T-helper 2 cell treated with Interferon-gamma antibody and Interleukin-4, amounts not matched to agents 100 ng/mL and 5 ng/mL, for 36 hours (primary cell): Measurements from ENCODE around the gene ANKRD62. TPM values are rescaled to one million over a fixed set of nuclear protein-coding genes. Genes with fewer than 3 reads are reported as not detected.

Experiments used
- intact Hi-C: fragments of 100-400 bp; cut with micrococcal nuclease; formaldehyde crosslinking; loops from one replicate; pipeline ENCODE4 v1.15.1; 2023
- total RNA-seq: library from RNA; stranded (reverse); gene quantifications from 2 replicates; pipeline ENCODE4 v1.2.3, GENCODE V29; 2022

ANKRD62 gene
- total RNA-seq: not detected in 2 replicates

DNA sequence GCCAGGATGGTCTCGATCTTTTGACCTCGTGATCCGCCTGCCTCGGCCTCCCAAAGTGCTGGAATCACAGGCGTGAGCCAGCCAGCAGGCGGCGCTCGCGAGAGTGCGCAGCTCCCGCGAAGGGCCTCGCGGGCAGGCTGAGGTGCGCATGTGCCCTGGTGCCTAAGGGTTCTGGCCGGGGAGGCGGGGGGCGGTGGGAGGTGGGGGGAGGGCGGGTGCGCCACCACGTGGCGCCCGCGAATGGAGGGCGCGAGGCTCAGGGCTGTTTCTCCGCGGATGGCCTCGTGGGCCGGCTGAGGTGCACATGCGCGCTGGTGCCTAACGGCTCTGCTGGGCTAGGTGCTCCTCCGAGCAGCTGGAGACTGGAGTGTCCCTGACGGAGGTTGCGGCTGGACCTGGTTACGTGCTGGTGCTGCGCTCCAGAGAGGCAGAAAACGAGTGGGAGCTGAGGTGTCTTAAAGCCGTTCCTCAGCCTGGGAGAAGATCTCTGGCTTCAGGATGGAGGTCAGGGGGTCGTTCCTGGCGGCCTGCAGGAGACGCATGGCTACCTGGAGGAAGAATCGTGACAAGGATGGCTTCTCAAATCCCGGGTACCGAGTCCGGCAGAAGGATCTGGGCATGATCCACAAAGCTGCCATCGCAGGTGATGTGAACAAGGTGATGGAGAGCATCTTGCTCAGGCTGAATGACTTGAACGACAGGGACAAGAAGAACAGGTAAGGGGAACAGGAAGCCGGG lies at the start of gene ANKRD62:
ANKRD62 (plus strand) TSS at position 324 of the 738 bp plus-strand sequence; CDS start at position 499, 175 bp downstream.
- intact Hi-C loops: loop anchor here (2.0 kb wide), 1 partner anchor 143 kb away; no protein-coding TSS in a partner anchor

DNA sequence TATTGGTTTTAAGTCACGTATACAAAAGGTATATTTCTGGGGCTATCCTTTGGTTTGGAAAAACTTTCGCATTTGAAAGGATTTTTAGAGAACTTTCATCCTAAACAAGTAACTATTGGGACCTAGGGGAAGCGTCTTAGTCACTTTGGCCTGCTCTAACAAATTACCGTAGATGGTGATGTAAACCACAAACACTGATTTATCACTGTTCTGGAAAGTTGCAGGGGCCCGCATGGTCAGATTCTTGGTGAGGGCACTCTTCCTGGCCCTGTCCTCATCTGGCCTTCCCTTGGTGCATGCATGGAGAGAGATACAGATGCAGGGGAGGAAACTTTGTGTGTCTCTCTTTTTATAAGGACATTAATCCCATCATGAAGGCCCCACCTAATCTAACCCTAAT lies 49.1 kb upstream of the ANKRD62 start:
- intact Hi-C loops: no loop called here

DNA sequence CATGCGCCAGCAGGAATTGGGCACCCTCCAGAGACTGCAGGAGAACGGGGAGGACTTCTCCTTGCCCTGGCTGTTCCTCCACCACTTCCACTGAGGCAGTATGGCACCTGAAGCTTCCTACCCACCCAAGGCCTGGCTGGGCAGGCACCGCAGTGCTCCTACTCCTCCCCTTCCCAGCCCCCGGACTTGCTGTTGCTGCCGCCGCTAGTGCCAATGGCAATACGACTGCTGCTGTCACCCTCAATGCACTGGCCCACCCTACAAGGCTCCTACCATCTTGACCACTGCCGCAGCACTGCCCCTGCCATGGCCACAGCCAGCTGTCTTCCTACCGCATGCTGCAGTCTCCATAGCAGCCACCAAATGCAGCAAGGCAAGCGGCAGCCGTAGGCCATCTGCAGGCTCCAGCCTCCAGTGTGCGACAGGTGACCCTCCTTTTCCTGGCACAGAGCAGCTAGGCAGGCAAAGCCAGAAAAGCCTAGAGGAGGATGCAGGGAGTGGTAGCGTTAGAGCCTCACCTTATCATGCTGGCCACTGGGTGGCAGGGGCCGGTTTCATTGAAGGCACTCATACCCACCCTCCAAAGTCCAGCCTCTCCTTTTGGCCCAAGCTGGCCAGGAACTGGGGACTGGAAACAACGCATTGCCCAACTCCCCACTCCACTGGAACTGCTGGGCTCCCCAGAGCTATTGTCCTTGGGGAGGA lies 47.4 kb upstream of the ANKRD62 start:
- intact Hi-C loops: no loop called here

DNA sequence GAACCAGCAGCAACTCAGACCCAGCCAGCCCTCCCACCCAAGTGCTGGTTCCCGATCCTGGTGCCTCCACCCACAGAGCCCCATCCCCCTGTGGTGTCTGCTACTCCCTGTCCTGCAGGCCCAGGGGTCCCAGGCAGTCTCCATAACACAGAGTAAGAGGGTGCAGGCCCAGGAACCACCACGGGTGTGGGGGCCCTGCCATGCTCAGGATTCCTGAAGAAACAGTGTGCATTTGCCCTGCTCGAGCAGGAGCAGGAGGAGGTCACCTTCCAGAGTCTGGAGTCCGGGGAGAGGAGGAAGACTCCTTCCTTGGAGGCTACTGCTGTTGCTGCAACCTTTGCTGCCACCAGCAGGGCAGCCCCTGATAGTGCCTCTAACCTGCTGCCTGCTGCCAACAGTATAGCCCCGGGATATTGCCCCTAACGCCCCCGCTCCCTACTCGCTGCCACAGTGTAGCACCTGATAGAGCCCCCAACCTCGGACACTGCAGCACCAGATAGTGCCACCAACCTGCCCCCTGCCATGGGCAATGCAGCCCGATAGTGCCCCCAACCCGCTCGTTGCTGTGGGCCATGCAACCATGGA lies 46.8 kb upstream of the ANKRD62 start:
- intact Hi-C loops: no loop called here

DNA sequence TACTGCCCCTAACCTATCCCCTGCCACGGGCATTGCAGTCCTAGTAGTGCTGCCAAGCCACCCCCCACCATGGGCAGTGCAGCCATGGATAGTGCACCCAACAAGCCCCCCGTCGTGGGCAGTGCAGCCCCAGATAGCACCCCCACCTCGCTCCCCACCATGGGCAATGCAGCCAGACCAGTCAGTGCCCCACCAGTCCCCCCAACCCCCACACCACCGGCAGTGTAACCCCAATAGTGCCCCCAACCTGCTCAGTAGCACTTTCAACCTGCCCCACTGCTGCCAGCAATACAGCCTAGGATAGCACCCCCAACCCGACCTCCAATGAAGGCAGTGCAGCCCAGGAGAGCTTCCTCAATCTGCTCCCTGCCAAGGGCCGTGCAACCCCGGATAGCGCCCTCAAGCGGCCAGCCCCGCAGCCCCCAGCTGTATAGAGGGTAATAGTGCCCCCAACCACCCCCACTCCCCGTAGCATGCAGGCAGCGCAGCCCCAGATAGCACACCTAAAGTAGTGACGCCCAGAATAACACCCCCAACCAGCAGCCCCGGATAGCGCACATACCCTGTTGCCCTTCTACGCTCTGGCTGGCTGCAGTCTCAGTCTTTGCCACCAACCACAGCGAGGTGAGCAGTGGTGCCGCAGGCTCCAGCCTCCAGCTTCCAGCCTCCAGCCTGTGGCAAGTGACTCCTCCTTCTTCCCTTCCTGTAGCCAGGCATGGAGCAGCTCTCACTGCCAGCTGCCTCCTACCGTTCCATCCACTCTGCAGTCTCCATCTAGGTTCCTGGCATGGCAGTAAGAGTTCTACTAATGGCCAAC lies 45.4 kb upstream of the ANKRD62 start:
- intact Hi-C loops: no loop called here

DNA sequence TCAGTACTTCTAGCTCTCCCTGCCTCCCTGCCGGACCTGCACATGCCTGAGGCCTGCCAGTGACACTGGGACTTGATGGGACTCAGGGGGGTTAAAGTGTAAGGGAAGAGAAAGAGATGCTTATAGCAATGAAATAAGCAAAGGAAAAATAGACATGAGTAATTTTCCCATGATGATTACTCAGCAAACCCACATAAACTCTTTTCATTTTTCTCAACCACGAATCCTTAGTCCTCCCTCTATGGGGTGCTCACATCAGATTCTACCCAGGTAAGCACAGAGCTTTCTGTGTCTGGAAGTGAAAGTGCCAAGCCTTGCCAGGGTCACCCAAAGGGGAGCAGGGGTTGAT lies 44.8 kb upstream of the ANKRD62 start:
- intact Hi-C loops: no loop called here

DNA sequence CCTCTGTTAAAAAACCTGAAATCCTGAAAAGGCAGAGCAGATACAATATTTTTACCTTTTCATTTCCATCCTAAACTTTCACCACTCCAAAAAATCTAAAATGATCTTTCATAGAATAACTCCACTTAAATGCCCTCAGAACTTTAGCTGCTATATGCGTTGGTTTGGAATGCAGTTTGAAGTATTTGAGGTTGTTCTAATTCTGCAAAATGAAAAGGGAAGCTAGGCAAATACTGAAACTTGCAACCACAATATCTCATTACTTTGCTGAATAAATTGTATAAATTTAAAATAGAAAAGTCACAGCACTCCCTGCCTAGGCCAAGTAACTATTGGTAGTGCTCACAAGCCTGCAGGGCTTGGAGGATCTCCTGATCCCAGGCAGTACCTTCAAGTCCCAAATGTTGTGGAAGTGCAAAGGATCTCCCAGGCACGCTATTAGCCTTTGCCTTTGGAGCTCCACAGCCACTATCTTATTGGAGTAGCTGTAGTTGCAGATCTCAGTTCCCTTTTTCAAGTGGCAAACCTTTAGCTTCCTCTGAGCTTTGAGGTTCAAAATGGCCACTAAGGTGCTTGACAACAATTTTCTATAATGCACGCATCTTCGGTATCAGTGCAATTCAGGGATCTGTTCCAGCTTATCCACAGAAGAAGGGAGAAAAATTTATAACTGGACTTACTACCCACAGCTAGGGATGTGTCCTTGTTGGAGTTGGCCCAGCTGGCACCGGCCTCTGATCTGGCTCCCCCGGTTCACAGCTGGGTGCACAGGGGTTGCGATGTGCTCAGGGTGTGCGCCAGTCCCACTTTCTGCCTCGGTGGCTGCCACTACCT lies 43.4 kb upstream of the ANKRD62 start:
- intact Hi-C loops: loop anchor here (10.0 kb wide), 1 partner anchor 185 kb away; no protein-coding TSS in a partner anchor

DNA sequence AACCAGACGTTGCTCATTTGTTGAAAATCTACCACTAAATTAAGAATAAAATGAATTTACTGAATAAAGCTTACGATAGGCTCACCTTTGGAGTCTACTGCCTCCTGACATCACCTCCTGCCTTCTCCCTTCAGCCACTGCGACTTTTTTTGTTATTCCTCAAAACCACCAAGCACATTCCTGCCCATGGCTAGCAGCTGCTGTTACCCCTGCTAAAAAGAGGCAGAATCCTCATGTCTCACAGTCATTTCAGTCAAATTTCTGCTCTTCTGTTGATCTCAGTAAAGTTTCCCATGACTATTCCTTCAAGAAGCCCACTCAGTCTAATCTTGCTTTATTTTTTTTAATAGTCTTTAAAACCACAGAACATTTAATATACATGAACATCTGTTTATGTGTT lies 40.8 kb upstream of the ANKRD62 start:
- intact Hi-C loops: loop anchor here (10.0 kb wide), 1 partner anchor 182 kb away; no protein-coding TSS in a partner anchor

DNA sequence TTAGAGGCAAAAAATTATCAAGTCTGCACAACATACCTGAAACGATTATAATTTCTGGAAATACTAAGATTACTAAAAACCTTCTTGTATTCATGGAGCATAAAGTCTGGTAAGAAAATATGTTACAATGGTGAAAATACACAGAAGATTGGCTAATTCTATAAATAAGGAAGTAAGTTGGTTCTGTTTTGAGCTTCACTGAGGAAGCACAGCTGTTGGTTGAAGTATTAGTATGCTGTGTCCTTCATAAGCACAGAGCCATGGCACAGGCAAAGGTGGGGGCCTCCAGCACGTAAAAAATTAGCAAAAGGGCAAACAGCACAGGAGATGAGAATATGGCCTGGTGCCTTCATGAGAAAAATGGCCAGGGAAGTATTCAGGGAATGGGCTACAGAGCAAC lies 40.4 kb upstream of the ANKRD62 start:
- intact Hi-C loops: loop anchor here (10.0 kb wide), 1 partner anchor 182 kb away; no protein-coding TSS in a partner anchor

DNA sequence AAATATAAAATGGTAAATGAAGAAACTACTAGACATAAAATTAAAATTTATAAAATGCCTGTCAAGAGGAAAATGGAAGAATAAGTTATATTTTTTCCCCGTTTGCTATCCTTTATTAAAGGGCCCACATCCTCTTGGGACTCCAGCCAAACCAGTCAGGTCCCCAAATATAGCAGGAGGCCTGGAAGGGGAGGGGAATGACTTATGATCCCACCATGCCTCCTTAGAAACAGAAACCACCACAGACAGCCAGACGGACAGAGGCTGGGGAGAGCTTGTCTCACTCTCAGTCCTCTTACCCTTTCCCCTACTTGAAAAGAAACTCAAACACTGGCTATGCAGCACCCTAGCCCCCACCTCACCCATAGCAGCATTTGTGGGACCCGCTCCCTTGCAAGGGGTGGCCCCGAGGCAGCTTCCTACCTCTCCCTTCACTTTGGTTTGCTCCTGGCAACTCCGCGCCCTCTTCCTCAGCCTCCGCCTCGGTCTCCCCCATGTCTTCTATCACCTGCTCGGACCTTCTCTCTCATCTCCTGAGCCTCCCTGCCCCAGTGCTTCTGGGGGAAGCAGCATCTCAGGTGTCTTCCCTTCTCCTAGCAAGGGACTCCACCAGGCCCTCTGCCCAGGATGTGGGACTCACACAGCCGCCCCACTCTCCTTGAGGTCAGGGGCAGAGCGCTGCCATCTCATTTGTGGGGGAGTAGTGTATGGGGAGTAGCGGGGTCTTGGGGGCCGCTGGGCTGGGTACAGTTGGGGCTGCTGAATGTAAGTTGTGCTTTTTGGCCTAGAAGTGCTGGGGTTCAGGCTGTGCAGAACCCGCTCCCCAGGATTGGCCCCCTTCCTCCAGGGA lies 37.4 kb upstream of the ANKRD62 start:
- intact Hi-C loops: loop anchor here (10.0 kb wide), 1 partner anchor 179 kb away; no protein-coding TSS in a partner anchor

DNA sequence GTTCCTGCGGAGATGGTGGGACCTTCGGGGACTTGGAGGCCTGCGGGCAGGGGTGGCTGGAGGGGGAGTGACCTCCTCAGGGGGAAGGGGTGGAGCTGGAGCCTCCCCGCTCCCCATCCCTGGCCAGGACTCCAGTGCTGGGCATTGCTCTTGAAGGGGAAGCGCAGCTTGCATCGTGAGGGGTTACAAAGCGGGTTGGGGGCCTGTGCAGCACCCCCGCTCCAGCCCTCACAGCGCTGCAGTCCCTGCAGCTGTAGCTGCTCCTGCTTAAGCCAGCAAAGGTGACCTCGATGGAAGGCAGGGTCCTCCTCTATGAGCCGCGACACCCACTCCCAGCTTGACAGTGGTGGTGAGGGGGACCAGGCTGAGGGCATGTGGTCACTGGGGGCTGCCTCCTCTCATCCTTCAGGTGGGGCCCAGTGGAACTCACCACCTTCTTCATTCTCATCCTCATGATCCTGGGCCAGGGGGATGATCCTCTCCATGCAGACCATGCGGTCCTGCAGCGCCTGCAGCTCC lies 36.7 kb upstream of the ANKRD62 start:
- intact Hi-C loops: loop anchor here (10.0 kb wide), 1 partner anchor 178 kb away; no protein-coding TSS in a partner anchor

DNA sequence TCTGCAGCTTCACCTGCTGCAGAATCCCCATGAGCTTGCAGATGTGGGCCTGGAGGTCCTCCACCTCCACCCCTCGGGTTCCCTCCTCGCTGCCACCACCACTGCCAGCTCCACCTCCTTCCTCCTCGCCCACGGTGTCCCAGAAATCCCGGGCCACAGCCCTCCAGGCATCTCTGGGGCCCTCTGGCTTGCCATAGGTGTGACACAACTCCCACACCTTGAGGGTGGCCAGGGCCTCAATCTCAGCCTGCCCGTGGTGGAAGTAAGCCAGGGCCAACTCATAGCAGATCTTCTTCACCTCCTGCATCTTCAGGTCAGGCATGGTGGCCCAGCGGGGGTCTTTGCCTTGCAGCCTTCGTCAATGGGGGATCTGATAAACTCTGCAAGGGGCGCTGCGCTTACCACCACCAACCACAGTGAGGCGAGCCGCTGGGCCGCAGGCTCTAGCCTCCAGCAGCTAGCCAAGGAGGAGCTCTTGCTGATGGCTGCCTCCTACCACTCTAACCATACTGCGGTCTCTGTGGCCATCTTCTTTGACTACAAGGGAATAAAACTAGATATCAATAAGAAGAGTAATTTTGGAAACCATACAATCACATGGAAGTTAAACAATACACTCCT lies 36.1 kb upstream of the ANKRD62 start:
- intact Hi-C loops: loop anchor here (10.0 kb wide), 1 partner anchor 177 kb away; no protein-coding TSS in a partner anchor

DNA sequence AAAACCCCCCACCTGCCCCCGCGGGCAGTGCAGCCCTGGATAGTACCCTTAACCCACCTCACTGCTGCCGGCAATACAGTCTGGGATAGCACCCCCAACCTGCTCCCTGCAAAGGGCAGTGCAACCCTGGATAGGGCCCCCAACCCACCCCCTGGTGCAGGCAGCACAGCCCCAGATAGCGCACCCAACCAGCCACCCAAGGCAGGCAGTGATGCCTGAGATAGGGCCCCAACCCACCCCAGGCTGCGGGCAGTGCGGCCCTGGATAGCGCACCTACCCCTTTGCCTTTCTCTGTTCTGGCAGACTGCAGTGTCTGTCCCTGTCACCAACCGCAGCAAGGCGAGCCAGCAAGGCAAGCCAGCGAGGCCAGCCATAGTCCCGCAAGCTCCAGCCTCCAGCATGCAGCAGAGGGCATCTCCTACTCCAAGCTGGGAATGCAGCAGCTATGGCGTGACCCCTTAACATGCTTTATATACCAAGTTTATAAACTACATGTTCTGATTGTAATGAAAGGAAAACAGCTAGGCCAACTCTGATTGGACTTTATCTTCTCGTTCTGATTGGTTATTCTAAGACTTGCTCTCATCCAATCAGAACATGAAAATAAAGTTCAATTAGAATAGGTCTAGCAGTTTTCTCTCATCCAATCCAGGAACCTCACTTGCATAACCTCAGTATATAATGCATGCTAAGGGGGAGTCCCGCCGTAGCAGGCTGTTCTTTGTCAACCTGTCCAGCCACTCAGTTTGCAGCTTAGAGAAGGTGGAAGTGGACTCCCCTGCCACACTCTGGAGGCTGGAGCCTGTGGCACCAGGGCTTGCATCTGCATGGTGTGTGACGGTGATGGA lies 34.1 kb upstream of the ANKRD62 start:
- intact Hi-C loops: loop anchor here (10.0 kb wide), 1 partner anchor 175 kb away; no protein-coding TSS in a partner anchor

DNA sequence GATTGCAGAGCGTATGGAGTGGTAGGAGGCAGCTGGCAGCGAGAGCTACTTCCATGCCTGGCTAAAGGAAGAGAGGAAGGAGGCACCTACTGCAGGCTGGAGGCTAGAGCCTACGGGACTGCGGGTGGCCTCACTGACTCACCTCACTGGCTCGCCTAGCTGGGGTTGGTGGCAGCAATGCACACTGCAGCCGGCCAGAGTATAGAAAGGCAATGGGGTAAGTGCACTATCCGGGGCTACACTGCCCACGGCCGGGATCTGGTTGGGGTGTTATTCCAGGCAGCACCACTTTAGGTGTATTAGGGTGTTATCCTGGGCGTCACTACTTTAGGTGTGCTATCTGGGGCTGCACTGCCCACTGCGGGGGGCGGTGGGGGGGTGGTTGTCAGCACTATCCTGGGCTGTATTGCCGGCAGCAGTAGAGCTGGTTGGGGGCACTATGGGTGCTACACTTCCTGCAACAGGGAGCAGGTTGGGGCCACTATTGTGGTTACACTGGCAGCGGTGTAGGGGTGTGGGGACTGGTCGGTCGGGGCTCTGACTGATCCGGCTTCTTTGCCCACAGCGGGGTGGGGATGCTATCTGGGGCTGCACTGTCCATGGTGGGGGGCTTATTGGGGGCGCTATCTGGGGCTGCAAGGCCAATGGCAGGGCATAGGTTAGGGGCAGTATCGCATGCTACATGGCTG lies 33.3 kb upstream of the ANKRD62 start:
- intact Hi-C loops: no loop called here

DNA sequence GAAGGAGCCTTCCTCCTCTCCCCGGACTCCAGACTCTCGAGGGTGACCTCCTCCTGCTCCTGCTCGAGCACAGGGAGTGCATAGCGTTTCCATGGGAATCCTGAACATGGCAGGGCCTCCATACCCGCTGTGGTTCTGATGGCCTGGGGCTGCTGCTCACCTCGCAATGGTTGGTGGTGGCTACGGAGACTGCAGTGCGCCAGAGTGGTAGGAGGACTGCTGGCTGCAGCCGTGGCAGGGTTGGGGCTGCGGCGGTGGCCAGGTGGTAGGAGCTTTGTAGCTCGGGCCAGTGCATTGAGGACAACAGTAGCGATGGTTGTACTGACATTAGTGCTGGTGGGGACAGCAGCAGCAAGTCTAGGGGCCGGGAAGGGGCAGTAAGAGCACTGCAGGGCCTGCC lies 32.0 kb upstream of the ANKRD62 start:
- intact Hi-C loops: no loop called here

DNA sequence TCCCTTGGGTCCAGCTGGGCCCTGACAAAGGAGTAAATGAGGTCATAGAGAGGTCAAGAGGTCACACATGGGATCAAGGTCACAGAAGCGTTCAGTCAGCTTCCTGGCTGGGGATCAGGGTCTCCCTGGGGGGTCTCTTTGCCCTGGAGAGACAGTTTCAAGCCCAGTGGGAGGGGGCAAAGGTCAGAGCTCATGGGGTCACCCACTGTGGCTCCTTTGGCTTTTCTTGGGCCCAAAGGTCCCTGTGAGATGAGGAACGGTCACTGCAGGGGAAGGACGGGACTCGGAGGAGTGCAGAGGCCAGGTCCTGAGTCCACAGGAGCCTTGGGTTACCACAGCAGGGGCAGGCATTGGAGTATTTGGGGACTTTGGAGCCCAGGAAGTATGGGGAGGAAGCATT lies 30.7 kb upstream of the ANKRD62 start:
- intact Hi-C loops: no loop called here
